IMR-90 (cell line): Measurements from ENCODE around the gene ATP2B2. TPM values are rescaled to one million over a fixed set of nuclear protein-coding genes. Genes with fewer than 3 reads are reported as not detected.

ENCODE experiments used
- ATAC-seq: fragments of 200-7000 bp; cut with Tn5 transposase; 2 replicates; pipeline ENCODE4 v1.9.1; 2020; ENCODE audit warnings: low read depth, mild to moderate bottlenecking, moderate library complexity
- BruUV-seq: library from RNA; stranded (reverse); fragments of 400-500 nt; replicated peaks from 2 replicates; lab custom pipeline; 2021; lab: Mats Ljungman, UMichigan
- CTCF ChIA-PET: fragments of 300-600 bp; formaldehyde crosslinking; extraction: SDS; loops from one replicate; lab custom pipeline; 2021; ENCODE audit warnings: antibody characterized with exemption; lab: Yijun Ruan, JAX
- POLR2A ChIA-PET: fragments of 300-600 bp; sonication (Branson Sonifier 250); formaldehyde crosslinking; loops from one replicate; lab custom pipeline; 2022; ENCODE audit warnings: antibody characterized with exemption; ENCODE audit not compliant: unreplicated experiment; lab: Charles Lee
- DNase-seq: peaks from one replicate; pipeline ENCODE4 v3.0.0; 2013
- H2AFZ ChIP-seq: replicated peaks from 2 replicates; pipeline ENCODE3; 2013; ENCODE audit warnings: low read length, mild to moderate bottlenecking; ENCODE audit not compliant: poor library complexity
- H2AK5ac ChIP-seq: 2 replicates; pipeline ENCODE4 v1.6.1; 2013; ENCODE audit warnings: low read depth, low read length, inconsistent platforms
- H2AK9ac ChIP-seq: replicated peaks from 2 replicates; pipeline ENCODE3; 2013; ENCODE audit warnings: mild to moderate bottlenecking, low read depth, low read length, moderate library complexity; ENCODE audit not compliant: poor library complexity
- H2BK120ac ChIP-seq: 2 replicates; pipeline ENCODE4 v1.6.1; 2013; ENCODE audit warnings: low read depth, low read length, inconsistent platforms
- H2BK15ac ChIP-seq: 3 replicates; pipeline ENCODE4 v1.6.1; 2013; ENCODE audit warnings: low read depth, low read length, inconsistent platforms
- H2BK20ac ChIP-seq: 2 replicates; pipeline ENCODE4 v1.6.1; 2013; ENCODE audit warnings: low read depth, mild to moderate bottlenecking, inconsistent platforms, low read length, moderate library complexity
- H2BK5ac ChIP-seq: 2 replicates; pipeline ENCODE4 v1.6.1; 2013; ENCODE audit warnings: mild to moderate bottlenecking, low read depth, low read length, inconsistent platforms; ENCODE audit not compliant: poor library complexity, severe bottlenecking
- H3K14ac ChIP-seq: replicated peaks from 2 replicates; pipeline ENCODE4 v1.6.1; 2013; ENCODE audit warnings: low read depth, low read length, inconsistent platforms
- H3K18ac ChIP-seq: 2 replicates; pipeline ENCODE4 v1.6.1; 2013; ENCODE audit warnings: low read depth, low read length, control low read depth
- H3K23ac ChIP-seq: 2 replicates; pipeline ENCODE4 v1.6.1; 2013; ENCODE audit warnings: low read depth, low read length, inconsistent platforms
- H3K27ac ChIP-seq: 2 replicates; pipeline ENCODE4 v1.5.1; 2013; ENCODE audit warnings: mild to moderate bottlenecking, control low read depth, low read length; ENCODE audit not compliant: insufficient read depth
- H3K27me3 ChIP-seq: 2 replicates; pipeline ENCODE4 v1.6.1; 2013; ENCODE audit warnings: low read length; ENCODE audit not compliant: control insufficient read depth, insufficient read depth
- H3K36me3 ChIP-seq: 2 replicates; pipeline ENCODE4 v1.6.1; 2013; ENCODE audit warnings: low read length, mixed read lengths; ENCODE audit not compliant: control insufficient read depth, insufficient read depth
- H3K4ac ChIP-seq: 2 replicates; pipeline ENCODE4 v1.6.1; 2013; ENCODE audit warnings: low read depth, low read length, inconsistent platforms
- H3K4me1 ChIP-seq: 2 replicates; pipeline ENCODE4 v1.6.1; 2013; ENCODE audit warnings: low read length, mixed read lengths; ENCODE audit not compliant: control insufficient read depth, insufficient read depth
- H3K4me2 ChIP-seq: 2 replicates; pipeline ENCODE4 v1.6.1; 2013; ENCODE audit warnings: low read depth, mild to moderate bottlenecking, control low read depth, low read length, moderate library complexity
- H3K4me3 ChIP-seq: 2 replicates; pipeline ENCODE4 v1.5.1; 2013; ENCODE audit warnings: low read depth, mild to moderate bottlenecking, control low read depth, low read length, moderate library complexity; ENCODE audit not compliant: insufficient read depth
- H3K56ac ChIP-seq: 2 replicates; pipeline ENCODE4 v1.6.1; 2013; ENCODE audit warnings: low read length, inconsistent platforms; ENCODE audit not compliant: insufficient read depth; ENCODE audit errors: extremely low read depth
- H3K79me1 ChIP-seq, 2 experiments: 2 replicates each; pipeline ENCODE4 v1.6.1; 2013; ENCODE audit warnings: low read length in 2 of 2, inconsistent platforms in 1 of 2, low read depth in 1 of 2
- H3K9ac ChIP-seq: 2 replicates; pipeline ENCODE4 v1.6.1; 2013; ENCODE audit warnings: low read depth, low read length, control low read depth
- H3K9me1 ChIP-seq: 2 replicates; pipeline ENCODE4 v1.6.1; 2013; ENCODE audit warnings: low read length, inconsistent platforms; ENCODE audit not compliant: insufficient read depth
- H3K9me3 ChIP-seq: 2 replicates; pipeline ENCODE4 v1.6.1; 2013; ENCODE audit warnings: low read length; ENCODE audit not compliant: control insufficient read depth, insufficient read depth
- H4K20me1 ChIP-seq: 2 replicates; pipeline ENCODE4 v1.6.1; 2013; ENCODE audit warnings: low read length, inconsistent platforms; ENCODE audit not compliant: insufficient read depth
- H4K5ac ChIP-seq: 2 replicates; pipeline ENCODE4 v1.6.1; 2013; ENCODE audit warnings: mild to moderate bottlenecking, low read depth, low read length, control low read depth
- H4K8ac ChIP-seq, 2 experiments: 2 replicates each; pipeline ENCODE4 v1.6.1; 2013; ENCODE audit warnings: low read depth in 2 of 2, low read length in 2 of 2, control low read depth in 1 of 2, inconsistent platforms in 1 of 2
- H4K91ac ChIP-seq: 2 replicates; pipeline ENCODE4 v1.6.1; 2013; ENCODE audit warnings: low read depth, low read length, inconsistent platforms; ENCODE audit not compliant: insufficient read depth
- MAZ ChIP-seq: IDR thresholded peaks from 2 replicates; pipeline ENCODE4 v1.6.1; 2012; ENCODE audit warnings: low read depth, mild to moderate bottlenecking, low read length, improper control_type of control experiment, moderate library complexity, borderline replicate concordance
- MXI1 ChIP-seq: IDR thresholded peaks from 2 replicates; pipeline ENCODE4 v1.6.1; 2012; ENCODE audit warnings: low read depth, mild to moderate bottlenecking, low read length, moderate library complexity, borderline replicate concordance
- RAD21 ChIP-seq: IDR thresholded peaks from 2 replicates; pipeline ENCODE4 v1.6.1; 2012; ENCODE audit warnings: low read length, improper control_type of control experiment
- WGBS, 2 experiments: methylation state at CpG; one replicate each; pipeline versions ENCODE4 v1.1.5 to v1.1.7; 2013; ENCODE audit warnings: missing lambda C conversion rate in 2 of 2; ENCODE audit not compliant: insufficient read length in 1 of 2; ENCODE audit errors: extremely low coverage in 2 of 2; 5-methylcytosine and 5-hydroxymethylcytosine counted together
- dilution Hi-C: fragments of 300-500 bp; cut with HindIII; formaldehyde crosslinking; loops from one replicate; pipeline ENCODE4 v1.14.3; 2018; ENCODE audit warnings: low sequenced_read_pairs; ENCODE audit not compliant: unreplicated experiment
- in situ Hi-C: fragments of 300-500 bp; cut with MboI; formaldehyde crosslinking; loops from 3 replicates; pipeline ENCODE4 v1.14.3; 2019; ENCODE audit warnings: low sequenced_read_pairs, inconsistent platforms, mixed read lengths
- intact Hi-C: fragments of 100-400 bp; cut with micrococcal nuclease; formaldehyde crosslinking; loops from 2 replicates; pipeline ENCODE4 v1.10.0; 2022
- polyA plus RNA-seq, 3 experiments: library from polyadenylated mRNA; depleted of rRNA; stranded (reverse); fragments of >200 nt; gene quantifications; 2 replicates each; pipeline ENCODE4 v1.2.3, GENCODE V29; 2012; ENCODE audit warnings: low replicate concordance in 1 of 3
- total RNA-seq: library from RNA; depleted of rRNA; stranded (reverse); fragments of >200 nt; gene quantifications from 2 replicates; pipeline ENCODE4 v1.2.3, GENCODE V29; 2012

Gene ATP2B2
- total and polyA plus RNA-seq, 2 of the 4 experiments (the other 2 are of a cell fraction), result under 0.01 to 0.02 TPM

GRCh38 chr3:10501664-10502052, 3.7 kb downstream of the ATP2B2 start:
- POLR2A ChIA-PET, result no interaction called here
- Histone ChIP-seq H3K9me1 (no peaks in the 10 kb centered on the region), H2BK15ac (no peak overlapping the region), H3K36me3 (no peaks in the 10 kb centered on the region), H2BK5ac (no peak overlapping the region), H3K56ac (no peak overlapping the region), H3K4me3 (no peak overlapping the region), H3K4me2 (no peak overlapping the region), H2AFZ (no peak overlapping the region), H2AK5ac (no peak overlapping the region), H4K5ac (no peak overlapping the region), H3K79me1 (no peaks in the 10 kb centered on the region), H3K23ac (no peak overlapping the region), H3K27me3 (peaks cover 61% of the 10 kb centered on the region), H3K9ac (no peak overlapping the region), H2BK20ac (no peak overlapping the region), H3K4ac (no peak overlapping the region), H3K18ac (no peak overlapping the region), H2AK9ac (no peak overlapping the region), H3K4me1 (no peaks in the 10 kb centered on the region), H4K91ac (no peak overlapping the region), H3K27ac (no peak overlapping the region), H4K20me1 (no peaks in the 10 kb centered on the region), H3K9me3 (no peaks in the 10 kb centered on the region), H2BK120ac (no peak overlapping the region), H3K14ac (no peak overlapping the region), H4K8ac (no peak overlapping the region)
- intact Hi-C loops, result no loop called here
- ATAC-seq (no peak), DNase-seq (no peak)
- no TSS peak for BruUV-seq
- TF ChIP-seq MXI1, result no peak
- TF ChIP-seq RAD21, result no peak
- no peak for TF ChIP-seq MAZ
- in situ Hi-C loops, result no loop called here
- WGBS, 2 experiments, result no CpG with 5 or more reads among the region's 3 CpGs
- dilution Hi-C loops, result no loop called here
- CTCF ChIA-PET, result no interaction called here
